ENCODE results near the gene MRM1.
"Not testable (repeated sequence)": the region's sequence is repeated elsewhere in the genome, so short reads cannot be mapped to it uniquely, and the experiment has no call there.

MRM1 gene

GRCh38 chr17:36605028-36605427 is 3.6 kb downstream of the MRM1 start:
- not testable (repeated sequence) for H3K4me3 ChIP-seq (ENCODE audit: low read length); H3K27me3 ChIP-seq (ENCODE audit: control insufficient read depth, insufficient read depth, low read length); H3K9me3 ChIP-seq (ENCODE audit: control insufficient read depth, low read length); H3K9ac ChIP-seq (ENCODE audit: low read length); H3K36me3 ChIP-seq (ENCODE audit: control insufficient read depth, insufficient read depth, low read length)
- H3K4me1 ChIP-seq (ENCODE audit: control insufficient read depth, insufficient read depth, low read length) = peaks cover 23% of the 10 kb centered on the region

DNA sequence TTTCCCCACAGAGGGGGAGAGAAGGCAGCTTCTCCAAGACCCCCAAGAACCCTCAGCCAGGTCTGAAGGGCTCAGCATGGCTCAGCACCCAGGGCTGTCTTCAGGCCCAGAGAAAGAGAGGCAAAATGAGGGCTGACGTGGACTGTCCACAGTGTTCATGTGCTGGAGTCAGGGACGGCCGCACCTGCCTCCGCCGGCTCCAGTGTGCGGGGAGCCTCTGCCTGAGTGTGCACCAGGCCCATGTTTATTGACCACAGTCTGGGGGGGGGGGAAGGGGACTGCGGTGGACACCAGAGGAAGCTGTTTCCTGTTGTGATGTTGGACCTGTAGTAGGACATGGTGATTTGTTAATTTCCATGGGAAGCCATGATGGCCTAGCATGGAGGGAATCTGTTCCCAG is 6.9 kb downstream of the MRM1 start:
- Histone ChIP-seq H3K9ac (ENCODE audit: low read length) (no peak overlapping the region), H3K9me3 (ENCODE audit: control insufficient read depth, low read length) (no peaks in the 10 kb centered on the region)

DNA sequence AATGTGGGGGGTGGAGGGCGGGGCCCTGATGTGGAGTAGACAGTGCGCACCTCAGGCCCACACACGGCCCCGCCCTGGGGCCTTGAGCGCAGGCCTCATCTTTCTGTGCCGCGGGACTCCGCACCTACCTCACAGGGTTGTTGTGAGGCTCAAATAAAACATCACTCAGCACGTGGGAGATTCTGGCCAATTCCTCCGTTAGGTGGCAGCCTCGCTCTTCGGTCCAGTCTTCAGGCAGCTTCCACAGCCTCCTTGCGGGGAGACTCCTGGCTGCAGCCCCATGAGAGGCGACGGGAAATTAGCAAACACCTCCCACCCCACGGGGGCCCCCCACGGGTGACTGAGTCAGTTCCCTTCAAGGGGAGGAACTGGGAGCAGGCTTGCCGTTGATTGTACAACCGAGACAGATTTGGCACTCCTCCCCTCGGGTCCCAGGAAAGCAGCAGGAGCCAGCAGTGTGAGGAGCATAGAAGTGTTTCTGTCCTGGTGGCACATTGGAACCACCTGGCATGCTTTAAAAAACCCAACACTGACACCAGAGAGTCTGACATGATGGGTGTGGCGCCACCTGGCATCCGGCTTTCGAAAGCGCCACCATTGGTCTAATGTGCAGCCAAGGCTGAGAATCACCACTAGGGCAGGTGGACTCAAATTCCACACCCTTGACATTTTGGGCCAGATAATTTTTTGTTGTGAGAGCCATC is 7.6 kb downstream of the MRM1 start:
- H3K36me3 ChIP-seq (ENCODE audit: control insufficient read depth, insufficient read depth, low read length) = no peaks in the 10 kb centered on the region
- peaks cover 7% of the 10 kb centered on the region for H3K4me1 ChIP-seq (ENCODE audit: control insufficient read depth, insufficient read depth, low read length)
- no peaks in the 10 kb centered on the region for H3K9me3 ChIP-seq (ENCODE audit: control insufficient read depth, low read length)
- no peak overlapping the region for H3K9ac ChIP-seq (ENCODE audit: low read length)
- H3K27me3 ChIP-seq (ENCODE audit: control insufficient read depth, insufficient read depth, low read length) = peaks cover 7% of the 10 kb centered on the region
- H3K4me3 ChIP-seq (ENCODE audit: low read length) = no peak overlapping the region

More for the DNA sequence above, 6.9 kb downstream of the MRM1 start:
- Histone ChIP-seq H3K27me3 (ENCODE audit: control insufficient read depth, insufficient read depth, low read length) (peaks cover 7% of the 10 kb centered on the region), H3K4me3 (ENCODE audit: low read length) (no peak overlapping the region), H3K36me3 (ENCODE audit: control insufficient read depth, insufficient read depth, low read length) (no peaks in the 10 kb centered on the region), H3K4me1 (ENCODE audit: control insufficient read depth, insufficient read depth, low read length) (peaks cover 7% of the 10 kb centered on the region)

GRCh38 chr17:36609498-36609862 is 8.1 kb downstream of the MRM1 start:
- Histone ChIP-seq H3K9me3 (ENCODE audit: control insufficient read depth, low read length) (no peaks in the 10 kb centered on the region), H3K4me3 (ENCODE audit: low read length) (no peak overlapping the region), H3K4me1 (ENCODE audit: control insufficient read depth, insufficient read depth, low read length) (peaks cover 7% of the 10 kb centered on the region), H3K9ac (ENCODE audit: low read length) (no peak overlapping the region), H3K36me3 (ENCODE audit: control insufficient read depth, insufficient read depth, low read length) (no peaks in the 10 kb centered on the region), H3K27me3 (ENCODE audit: control insufficient read depth, insufficient read depth, low read length) (peaks cover 7% of the 10 kb centered on the region)

DNA sequence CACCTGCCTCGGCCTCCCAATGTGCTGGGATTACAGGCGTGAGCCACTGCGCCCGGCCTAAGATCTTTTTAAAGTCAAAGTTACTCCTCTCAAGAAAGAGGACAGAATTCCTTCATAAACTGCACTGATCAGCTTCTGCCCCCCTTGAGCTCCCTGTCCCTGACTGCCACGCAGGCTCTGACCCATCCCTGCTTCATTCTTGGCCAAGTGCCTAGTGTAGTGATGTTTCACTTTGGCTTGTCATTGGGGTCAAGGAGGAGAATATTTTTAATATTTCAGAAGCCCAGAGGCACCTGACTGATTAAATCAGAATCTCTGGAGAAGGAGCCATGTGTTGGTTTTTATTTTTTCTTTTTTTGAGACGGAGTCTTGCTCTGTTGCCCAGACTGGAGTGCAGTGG is 9.1 kb downstream of the MRM1 start:
- no peaks in the 10 kb centered on the region for H3K36me3 ChIP-seq (ENCODE audit: control insufficient read depth, insufficient read depth, low read length)
- H3K9me3 ChIP-seq (ENCODE audit: control insufficient read depth, low read length) = no peaks in the 10 kb centered on the region
- peaks cover 7% of the 10 kb centered on the region for H3K27me3 ChIP-seq (ENCODE audit: control insufficient read depth, insufficient read depth, low read length)
- no peak overlapping the region for H3K4me3 ChIP-seq (ENCODE audit: low read length)
- H3K4me1 ChIP-seq (ENCODE audit: control insufficient read depth, insufficient read depth, low read length) = peaks cover 7% of the 10 kb centered on the region
- H3K9ac ChIP-seq (ENCODE audit: low read length) = no peak overlapping the region

DNA sequence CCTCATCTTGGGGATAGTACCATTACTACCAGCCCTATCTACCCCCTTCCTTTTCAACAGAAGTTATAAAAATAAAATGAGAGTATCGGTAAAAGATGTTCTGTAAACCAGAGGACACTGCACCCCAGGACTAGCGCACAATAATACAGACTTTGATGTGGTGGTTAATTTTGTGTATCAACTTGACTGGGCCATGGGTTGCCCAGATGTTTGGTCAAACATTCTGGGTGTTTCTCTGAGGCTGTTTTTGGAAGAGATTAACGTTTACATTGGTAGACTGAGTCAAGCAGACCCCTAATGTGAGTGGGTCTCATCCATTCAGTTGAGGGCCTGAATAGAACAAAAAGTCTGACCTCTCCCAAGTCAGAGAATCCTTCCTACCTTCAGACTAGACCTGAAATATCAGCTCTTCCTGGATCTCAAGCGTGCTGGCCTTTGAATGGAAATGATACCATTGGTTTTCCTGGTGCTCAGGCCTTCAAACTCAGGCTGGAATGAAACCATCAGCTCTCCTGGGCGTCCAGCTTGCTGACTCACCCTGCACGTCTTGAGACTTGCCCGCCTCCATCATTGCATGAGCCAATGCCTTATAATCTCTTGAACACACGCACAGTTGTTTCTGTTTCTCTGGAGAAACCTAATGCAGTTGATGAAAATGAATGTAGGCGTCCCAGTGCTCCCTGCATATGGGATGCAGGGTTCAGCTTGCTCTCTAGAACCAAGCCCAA is 10.1 kb downstream of the MRM1 start:
- Histone ChIP-seq H3K4me3 (ENCODE audit: low read length) (no peak overlapping the region), H3K27me3 (ENCODE audit: control insufficient read depth, insufficient read depth, low read length) (peaks cover 7% of the 10 kb centered on the region), H3K9me3 (ENCODE audit: control insufficient read depth, low read length) (no peaks in the 10 kb centered on the region), H3K9ac (ENCODE audit: low read length) (no peak overlapping the region), H3K36me3 (ENCODE audit: control insufficient read depth, insufficient read depth, low read length) (no peaks in the 10 kb centered on the region), H3K4me1 (ENCODE audit: control insufficient read depth, insufficient read depth, low read length) (peaks cover 7% of the 10 kb centered on the region)

DNA sequence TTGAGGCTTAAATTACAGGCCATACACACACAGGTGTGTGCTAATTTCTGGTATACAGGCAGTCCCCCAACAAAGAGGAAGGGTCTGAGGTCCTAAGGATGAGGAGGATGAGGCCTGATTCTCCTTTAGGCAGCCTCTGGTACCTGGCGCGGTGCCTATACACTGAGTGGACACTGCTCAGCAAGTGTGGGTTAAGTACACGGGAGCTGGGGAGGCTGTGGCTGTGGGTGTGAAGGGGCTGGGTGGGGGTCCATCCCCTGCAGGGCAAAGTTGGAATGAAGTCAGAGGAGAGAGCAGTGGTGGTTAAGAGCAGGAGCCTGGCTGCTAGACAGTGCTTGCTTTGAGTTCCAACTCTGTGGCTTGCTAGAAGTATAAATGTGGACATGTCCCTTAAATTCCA is 10.9 kb downstream of the MRM1 start:
- Histone ChIP-seq H3K4me3 (ENCODE audit: low read length) (no peak overlapping the region), H3K36me3 (ENCODE audit: control insufficient read depth, insufficient read depth, low read length) (no peaks in the 10 kb centered on the region), H3K9ac (ENCODE audit: low read length) (no peak overlapping the region), H3K27me3 (ENCODE audit: control insufficient read depth, insufficient read depth, low read length) (peaks cover 7% of the 10 kb centered on the region), H3K9me3 (ENCODE audit: control insufficient read depth, low read length) (no peaks in the 10 kb centered on the region), H3K4me1 (ENCODE audit: control insufficient read depth, insufficient read depth, low read length) (peaks cover 7% of the 10 kb centered on the region)

- peaks cover 7% of the 10 kb centered on the region for H3K4me1 ChIP-seq (ENCODE audit: control insufficient read depth, insufficient read depth, low read length)
- no peaks in the 10 kb centered on the region for H3K36me3 ChIP-seq (ENCODE audit: control insufficient read depth, insufficient read depth, low read length)
- peaks cover 7% of the 10 kb centered on the region for H3K27me3 ChIP-seq (ENCODE audit: control insufficient read depth, insufficient read depth, low read length)
- no peak overlapping the region for H3K4me3 ChIP-seq (ENCODE audit: low read length)
- no peak overlapping the region for H3K9ac ChIP-seq (ENCODE audit: low read length)
- H3K9me3 ChIP-seq (ENCODE audit: control insufficient read depth, low read length) = no peaks in the 10 kb centered on the region
Measured at GRCh38 chr17:36613155-36613554, 11.8 kb downstream of the MRM1 start.

GRCh38 chr17:36614081-36614480 is 12.7 kb downstream of the MRM1 start:
- no peaks in the 10 kb centered on the region for H3K36me3 ChIP-seq (ENCODE audit: control insufficient read depth, insufficient read depth, low read length)
- H3K9me3 ChIP-seq (ENCODE audit: control insufficient read depth, low read length) = no peaks in the 10 kb centered on the region
- H3K4me1 ChIP-seq (ENCODE audit: control insufficient read depth, insufficient read depth, low read length) = peaks cover 3% of the 10 kb centered on the region
- H3K27me3 ChIP-seq (ENCODE audit: control insufficient read depth, insufficient read depth, low read length) = peaks cover 7% of the 10 kb centered on the region
- H3K9ac ChIP-seq (ENCODE audit: low read length) = no peak overlapping the region
- H3K4me3 ChIP-seq (ENCODE audit: low read length) = no peak overlapping the region

DNA sequence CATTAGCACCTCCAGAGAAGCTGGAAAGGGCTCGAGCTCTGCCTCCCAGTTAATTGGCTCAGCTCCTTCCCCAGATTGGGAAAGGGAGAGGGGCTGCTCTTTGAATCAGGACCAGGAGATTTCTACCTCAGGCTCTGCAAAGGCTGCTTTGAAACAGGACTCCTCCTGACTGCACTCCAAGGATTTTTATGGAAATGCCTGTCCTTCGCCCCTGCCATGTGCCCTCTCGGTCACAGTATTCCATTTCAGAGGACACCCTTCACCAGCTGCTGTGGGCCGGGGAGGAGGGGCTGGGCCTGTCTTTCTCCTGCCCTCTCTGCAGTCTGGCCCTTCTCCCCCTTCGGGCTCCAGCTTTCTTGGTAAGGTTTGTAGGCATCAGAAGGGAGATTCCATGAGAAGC is 13.6 kb downstream of the MRM1 start:
- Histone ChIP-seq H3K9ac (ENCODE audit: low read length) (no peak overlapping the region), H3K9me3 (ENCODE audit: control insufficient read depth, low read length) (no peaks in the 10 kb centered on the region), H3K4me3 (ENCODE audit: low read length) (no peak overlapping the region), H3K4me1 (ENCODE audit: control insufficient read depth, insufficient read depth, low read length) (no peaks in the 10 kb centered on the region), H3K36me3 (ENCODE audit: control insufficient read depth, insufficient read depth, low read length) (no peaks in the 10 kb centered on the region), H3K27me3 (ENCODE audit: control insufficient read depth, insufficient read depth, low read length) (peaks cover 7% of the 10 kb centered on the region)

DNA sequence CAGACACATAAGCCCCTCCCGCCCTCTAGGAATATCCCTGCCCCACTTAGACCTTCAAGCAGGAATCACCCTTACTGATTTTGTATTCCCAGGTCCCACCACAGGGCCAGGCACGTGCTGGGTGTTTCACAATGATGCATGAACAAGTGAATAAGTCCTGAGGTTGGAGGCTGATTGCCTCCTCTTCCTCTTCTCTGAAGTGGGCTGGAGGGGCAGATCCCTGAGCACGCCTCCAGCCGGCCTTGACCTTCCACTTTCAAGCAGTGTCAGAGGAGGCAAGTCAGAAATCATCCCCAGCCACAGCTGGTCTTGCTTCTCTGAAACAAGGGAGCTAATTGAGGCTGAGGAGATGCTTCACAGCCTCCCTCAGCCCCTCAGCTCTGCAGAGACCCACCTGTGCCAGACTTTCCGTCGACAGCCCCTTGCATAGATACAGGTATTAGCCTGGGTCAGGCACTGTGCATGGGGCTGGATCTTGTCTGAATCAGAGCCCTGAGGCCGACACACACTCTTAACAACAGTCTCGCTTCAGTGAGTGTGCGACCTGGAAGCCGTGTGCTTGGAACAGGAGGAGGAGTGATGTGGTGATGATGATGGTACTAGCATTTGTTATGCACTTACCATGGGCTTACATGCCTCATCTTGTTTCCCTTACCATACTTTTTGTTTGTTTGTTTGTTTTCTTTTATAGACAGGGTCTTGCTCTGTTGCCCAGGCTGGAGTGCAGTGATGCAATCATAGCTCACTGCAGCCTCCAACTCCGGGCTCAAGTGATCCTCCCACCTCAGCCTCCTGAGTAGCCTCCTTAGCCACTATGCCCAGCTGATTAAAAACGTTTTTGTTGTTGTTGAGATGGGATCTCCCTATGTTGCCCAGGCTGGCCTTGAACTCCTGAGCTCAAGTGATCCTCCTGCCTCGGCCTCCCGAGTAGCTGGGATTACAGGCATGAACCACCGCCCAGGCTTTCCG is 15.0 kb downstream of the MRM1 start:
- Histone ChIP-seq H3K4me3 (ENCODE audit: low read length) (no peak overlapping the region), H3K27me3 (ENCODE audit: control insufficient read depth, insufficient read depth, low read length) (peaks cover 7% of the 10 kb centered on the region), H3K9ac (ENCODE audit: low read length) (no peak overlapping the region), H3K36me3 (ENCODE audit: control insufficient read depth, insufficient read depth, low read length) (no peaks in the 10 kb centered on the region), H3K4me1 (ENCODE audit: control insufficient read depth, insufficient read depth, low read length) (no peaks in the 10 kb centered on the region), H3K9me3 (ENCODE audit: control insufficient read depth, low read length) (no peaks in the 10 kb centered on the region)

DNA sequence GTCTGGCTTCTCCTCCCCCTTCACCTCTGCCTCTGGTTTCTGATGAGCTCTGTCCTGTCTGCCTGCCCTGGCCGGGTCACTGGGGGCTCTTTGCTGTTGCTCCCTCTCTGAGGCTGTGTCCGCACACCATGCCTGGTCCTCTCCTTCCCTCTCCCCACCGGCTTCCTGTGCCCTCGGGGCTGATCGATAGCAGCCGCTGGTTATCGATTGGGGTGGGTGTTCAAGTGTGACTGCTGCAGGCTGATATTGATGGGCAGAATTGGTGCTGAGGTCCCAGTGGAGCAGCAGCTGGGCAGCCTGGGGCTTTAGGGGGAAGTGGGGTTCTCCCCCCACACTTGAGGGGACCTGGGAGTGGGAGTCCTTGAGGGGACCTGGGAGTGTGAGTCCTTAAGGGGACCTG is 16.4 kb downstream of the MRM1 start:
- Histone ChIP-seq H3K36me3 (ENCODE audit: control insufficient read depth, insufficient read depth, low read length) (no peaks in the 10 kb centered on the region), H3K4me3 (ENCODE audit: low read length) (no peak overlapping the region), H3K4me1 (ENCODE audit: control insufficient read depth, insufficient read depth, low read length) (no peaks in the 10 kb centered on the region), H3K9me3 (ENCODE audit: control insufficient read depth, low read length) (no peaks in the 10 kb centered on the region), H3K27me3 (ENCODE audit: control insufficient read depth, insufficient read depth, low read length) (peaks cover under 1% of the 10 kb centered on the region), H3K9ac (ENCODE audit: low read length) (no peak overlapping the region)
